Anterior cingulate cortex (tissue), 58 donors: ENCODE data around the gene HLF.

ENCODE experiments used
- DNase-seq, 58 donors: peaks; one replicate each; lab custom pipeline; 2025; lab: John Stamatoyannopoulos, UW

HLF gene

GRCh38 chr17:55273579-55274354, 9.0 kb downstream of the HLF start:
- peak in 55 of 58 donors; percentile 32 to 93 (median 80) for DNase-seq

- no peak for DNase-seq
Measured at GRCh38 chr17:55274355-55275255, 9.8 kb downstream of the HLF start.

- DNase-seq, result peak in 1 of 58 donors; percentile 4
Measured at GRCh38 chr17:55275894-55276804, 11.4 kb downstream of the HLF start.

- peak in 1 of 58 donors; percentile 15 for DNase-seq
Measured at GRCh38 chr17:55278173-55278961, 13.6 kb downstream of the HLF start.

GRCh38 chr17:55279203-55279602, 14.4 kb downstream of the HLF start:
- DNase-seq, result no peak

GRCh38 chr17:55279788-55280187, 15.0 kb downstream of the HLF start:
- DNase-seq, result no peak

- DNase-seq, result no peak
Measured at GRCh38 chr17:55280212-55280611, 15.5 kb downstream of the HLF start.

- no peak for DNase-seq
Measured at GRCh38 chr17:55281649-55282378, 17.1 kb downstream of the HLF start.

- DNase-seq, result no peak
Measured at GRCh38 chr17:55282379-55282702, 17.6 kb downstream of the HLF start.

- no peak for DNase-seq
Measured at GRCh38 chr17:55282741-55283140, 18.0 kb downstream of the HLF start.

GRCh38 chr17:55283256-55283965, 18.7 kb downstream of the HLF start:
- no peak for DNase-seq

GRCh38 chr17:55284001-55284884, 19.5 kb downstream of the HLF start:
- DNase-seq, result no peak

- no peak for DNase-seq
Measured at GRCh38 chr17:55284944-55285339, 20.2 kb downstream of the HLF start.

- DNase-seq, result peak in 54 of 58 donors; percentile 21 to 91 (median 67)
Measured at GRCh38 chr17:55285340-55286301, 20.9 kb downstream of the HLF start.

GRCh38 chr17:55286681-55287589, 22.2 kb downstream of the HLF start:
- DNase-seq, result no peak
